GM12801 (cell line): ENCODE results near the gene TUBB2B.

Source experiments
- CTCF ChIP-seq: IDR thresholded peaks from one replicate; pipeline ENCODE4 v1.5.1; 2011; ENCODE audit warnings: control low read depth; ENCODE audit not compliant: insufficient read length; ENCODE audit errors: extremely low read depth

The TUBB2B gene

GRCh38 chr6:3227363-3228045, at the start of gene TUBB2B:
Gene TUBB2B, minus strand, starts transcription at chr6:3227653. Its CDS starts 110 bp downstream, at chr6:3227543.
- no peak for TF ChIP-seq CTCF

- TF ChIP-seq CTCF: no peak
Measured at GRCh38 chr6:3277251-3277650, 49.8 kb upstream of the TUBB2B start.

GRCh38 chr6:3276174-3277167, 49.0 kb upstream of the TUBB2B start:
- TF ChIP-seq CTCF: no peak

GRCh38 chr6:3273707-3274521, 46.5 kb upstream of the TUBB2B start:
- TF ChIP-seq CTCF: no peak

GRCh38 chr6:3272911-3273547, 45.6 kb upstream of the TUBB2B start:
- no peak for TF ChIP-seq CTCF

- no peak for TF ChIP-seq CTCF
Measured at GRCh38 chr6:3271756-3272155, 44.3 kb upstream of the TUBB2B start.
